HEK293 (cell line): ENCODE measurements around the gene CCDC28B.

Source experiments
- CTCF ChIA-PET: fragments of 350-600 bp; formaldehyde crosslinking; extraction: SDS; loops from one replicate; lab custom pipeline; 2021; ENCODE audit warnings: antibody characterized with exemption; lab: Yijun Ruan, JAX
- POLR2A ChIA-PET: fragments of 300-600 bp; formaldehyde crosslinking; extraction: SDS; loops from one replicate; lab custom pipeline; 2020; ENCODE audit warnings: antibody characterized with exemption, inconsistent platforms; lab: Yijun Ruan, JAX
- H3K27ac ChIP-seq: fragments of 200-500 bp; sonication (Bioruptor generic); 2 replicates; pipeline ENCODE4 v1.5.1; 2014; ENCODE audit warnings: low read depth, low read length, control low read depth, inconsistent platforms; ENCODE audit errors: extremely low read depth
- H3K36me3 ChIP-seq, 2 experiments: fragments of 200-500 bp in 1 of 2; sonication (Bioruptor generic) in 1 of 2; 1 replicate in 1 of 2; 2 replicates in 1 of 2; pipeline ENCODE4 v1.5.1; 2014 to 2017; ENCODE audit warnings: inconsistent platforms in 2 of 2, low read length in 2 of 2; ENCODE audit not compliant: control insufficient read depth in 2 of 2, insufficient read depth in 1 of 2
- H3K4me1 ChIP-seq: fragments of 200-500 bp; sonication (Bioruptor generic); 2 replicates; pipeline ENCODE4 v1.5.1; 2014; ENCODE audit warnings: mild to moderate bottlenecking, low read length, inconsistent platforms; ENCODE audit not compliant: control insufficient read depth, insufficient read depth
- H3K4me3 ChIP-seq: 2 replicates; pipeline ENCODE4 v1.5.1; 2011; ENCODE audit warnings: low read depth, mild to moderate bottlenecking, control low read depth, low read length, moderate library complexity
- H3K9me3 ChIP-seq: fragments of 200-500 bp; sonication (Bioruptor generic); 2 replicates; pipeline ENCODE4 v1.5.1; 2014; ENCODE audit warnings: low read depth, low read length, inconsistent platforms; ENCODE audit not compliant: control insufficient read depth, insufficient read depth
- BCL6B ChIP-seq: fragments of 450-650 bp; formaldehyde crosslinking; IDR thresholded peaks from 2 replicates; pipeline ENCODE4 v1.5.1; 2017; ENCODE audit warnings: missing biosample characterization, missing genetic modification characterization
- GLIS1 ChIP-seq: fragments of 450-650 bp; formaldehyde crosslinking; IDR thresholded peaks from 2 replicates; pipeline ENCODE4 v1.5.1; 2016; ENCODE audit warnings: missing biosample characterization, missing genetic modification characterization
- KLF1 ChIP-seq: fragments of 450-650 bp; formaldehyde crosslinking; IDR thresholded peaks from 2 replicates; pipeline ENCODE4 v1.5.1; 2016; ENCODE audit warnings: missing biosample characterization, missing genetic modification characterization
- PBX3 ChIP-seq: sonication (generic); formaldehyde crosslinking; IDR thresholded peaks from 2 replicates; pipeline ENCODE4 v1.8.1; 2022; ENCODE audit warnings: mild to moderate bottlenecking, moderate library complexity, missing genetic modification reagents
- PRDM1 ChIP-seq: fragments of 450-650 bp; formaldehyde crosslinking; IDR thresholded peaks from 2 replicates; pipeline ENCODE4; 2016; ENCODE audit warnings: missing biosample characterization, missing genetic modification characterization
- SP2 ChIP-seq: fragments of 450-650 bp; formaldehyde crosslinking; IDR thresholded peaks from 2 replicates; pipeline ENCODE4 v1.5.1; 2016; ENCODE audit warnings: missing biosample characterization, missing genetic modification characterization
- ZFP37 ChIP-seq: fragments of 450-650 bp; formaldehyde crosslinking; IDR thresholded peaks from 2 replicates; pipeline ENCODE4 v1.5.1; 2016; ENCODE audit warnings: missing biosample characterization, missing genetic modification characterization
- ZNF133 ChIP-seq: fragments of 450-650 bp; formaldehyde crosslinking; IDR thresholded peaks from 2 replicates; pipeline ENCODE4 v1.5.1; 2016; ENCODE audit warnings: missing biosample characterization, missing genetic modification characterization
- ZNF292 ChIP-seq: fragments of 450-650 bp; formaldehyde crosslinking; IDR thresholded peaks from 2 replicates; pipeline ENCODE4 v1.5.1; 2016; ENCODE audit warnings: low read depth, missing biosample characterization, missing genetic modification characterization, borderline replicate concordance
- ZNF302 ChIP-seq: fragments of 450-650 bp; formaldehyde crosslinking; IDR thresholded peaks from 2 replicates; pipeline ENCODE4 v1.5.1; 2016; ENCODE audit warnings: missing biosample characterization, missing genetic modification characterization, low read depth
- ZNF311 ChIP-seq: fragments of 450-650 bp; formaldehyde crosslinking; IDR thresholded peaks from 2 replicates; pipeline ENCODE4 v1.5.1; 2017; ENCODE audit warnings: missing biosample characterization, missing genetic modification characterization, borderline replicate concordance
- ZNF335 ChIP-seq: fragments of 450-650 bp; formaldehyde crosslinking; conservative IDR thresholded peaks from 2 replicates; pipeline ENCODE4 v1.5.1; 2016; ENCODE audit warnings: missing biosample characterization, missing genetic modification characterization
- ZNF366 ChIP-seq: fragments of 450-650 bp; formaldehyde crosslinking; conservative IDR thresholded peaks from 2 replicates; pipeline ENCODE4 v1.5.1; 2016; ENCODE audit warnings: missing biosample characterization, missing genetic modification characterization
- ZNF48 ChIP-seq: fragments of 450-650 bp; formaldehyde crosslinking; IDR thresholded peaks from 2 replicates; pipeline ENCODE4 v1.5.1; 2016; ENCODE audit warnings: missing biosample characterization, missing genetic modification characterization
- ZNF510 ChIP-seq: fragments of 450-650 bp; formaldehyde crosslinking; IDR thresholded peaks from 2 replicates; pipeline ENCODE4 v1.5.1; 2018; ENCODE audit warnings: mild to moderate bottlenecking, missing genetic modification characterization, missing biosample characterization; ENCODE audit not compliant: insufficient replicate concordance
- ZNF521 ChIP-seq: fragments of 450-650 bp; formaldehyde crosslinking; IDR thresholded peaks from 2 replicates; pipeline ENCODE4 v1.5.1; 2017; ENCODE audit warnings: missing biosample characterization, mild to moderate bottlenecking, missing genetic modification characterization
- ZNF544 ChIP-seq: fragments of 450-650 bp; formaldehyde crosslinking; IDR thresholded peaks from 2 replicates; pipeline ENCODE4 v1.5.0; 2017; ENCODE audit warnings: missing biosample characterization, missing genetic modification characterization
- ZNF555 ChIP-seq: fragments of 450-650 bp; formaldehyde crosslinking; conservative IDR thresholded peaks from 2 replicates; pipeline ENCODE4 v1.5.1; 2017; ENCODE audit warnings: missing biosample characterization, mild to moderate bottlenecking, missing genetic modification characterization, inconsistent platforms
- ZNF596 ChIP-seq: fragments of 450-650 bp; IDR thresholded peaks from 2 replicates; pipeline ENCODE4 v1.5.0; 2018; ENCODE audit warnings: missing biosample characterization, mild to moderate bottlenecking, missing genetic modification characterization, moderate library complexity
- ZNF623 ChIP-seq: fragments of 450-650 bp; formaldehyde crosslinking; IDR thresholded peaks from 2 replicates; pipeline ENCODE4 v1.5.1; 2016; ENCODE audit warnings: missing biosample characterization, missing genetic modification characterization
- ZNF626 ChIP-seq: fragments of 450-650 bp; sonication (Bioruptor Pico); formaldehyde crosslinking; IDR thresholded peaks from 2 replicates; pipeline ENCODE4 v1.5.1; 2018; ENCODE audit warnings: missing biosample characterization, missing genetic modification characterization, inconsistent platforms
- ZNF629 ChIP-seq: fragments of 450-650 bp; formaldehyde crosslinking; IDR thresholded peaks from 2 replicates; pipeline ENCODE4 v1.5.1; 2017; ENCODE audit warnings: missing biosample characterization, missing genetic modification characterization
- ZNF837 ChIP-seq: fragments of 450-650 bp; formaldehyde crosslinking; IDR thresholded peaks from 2 replicates; pipeline ENCODE4 v1.5.1; 2016; ENCODE audit warnings: missing biosample characterization, missing genetic modification characterization
- TF ChIP-seq, protein P1 (sequence below): fragments of 450-650 bp; formaldehyde crosslinking; IDR thresholded peaks from 2 replicates; pipeline ENCODE4 v1.5.1; 2016; ENCODE audit warnings: missing biosample characterization, missing genetic modification characterization, borderline replicate concordance

CCDC28B gene

DNA sequence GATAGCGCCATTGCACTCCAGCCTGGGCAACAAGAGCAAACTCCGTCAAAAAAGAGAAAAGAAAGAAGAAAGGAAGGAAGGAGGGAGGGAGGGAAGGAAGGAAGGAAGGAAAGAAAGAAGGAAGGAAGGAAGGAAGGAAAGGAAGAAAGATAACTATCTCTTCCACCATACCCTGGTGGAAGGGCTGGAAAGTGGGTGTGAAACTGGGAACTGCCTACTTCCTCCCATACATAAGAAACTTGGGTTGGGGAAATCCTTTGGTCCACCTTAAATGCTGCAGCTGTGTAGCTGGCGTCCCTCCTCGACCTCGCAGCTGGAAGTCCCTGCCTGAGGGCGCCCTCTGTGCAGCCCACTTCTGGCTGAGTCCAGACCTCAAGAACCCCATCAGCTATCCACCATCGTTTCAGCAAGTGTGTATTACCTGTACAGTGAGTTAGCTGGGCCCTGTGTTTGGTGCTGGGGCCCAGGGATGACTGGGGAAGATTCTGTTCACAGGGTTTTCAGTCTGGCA lies 42.0 kb downstream of the CCDC28B start:
- Histone ChIP-seq H3K4me3 (no peak overlapping the region), H3K4me1 (no peaks in the 10 kb centered on the region), H3K9me3 (no peaks in the 10 kb centered on the region), H3K27ac (no peak overlapping the region), H3K36me3 (no peaks in the 10 kb centered on the region)
- TF ChIP-seq KLF1 (tag by site-specific recombination) (no peak), ZNF48 (no peak), ZNF366 (tag by site-specific recombination) (peak; percentile 96), PRDM1 (tag by site-specific recombination) (0 out of 2 replicates have a peak, but pooled peaks have one; percentile 30), ZNF837 (no peak)
- TF ChIP-seq, protein P1, sequence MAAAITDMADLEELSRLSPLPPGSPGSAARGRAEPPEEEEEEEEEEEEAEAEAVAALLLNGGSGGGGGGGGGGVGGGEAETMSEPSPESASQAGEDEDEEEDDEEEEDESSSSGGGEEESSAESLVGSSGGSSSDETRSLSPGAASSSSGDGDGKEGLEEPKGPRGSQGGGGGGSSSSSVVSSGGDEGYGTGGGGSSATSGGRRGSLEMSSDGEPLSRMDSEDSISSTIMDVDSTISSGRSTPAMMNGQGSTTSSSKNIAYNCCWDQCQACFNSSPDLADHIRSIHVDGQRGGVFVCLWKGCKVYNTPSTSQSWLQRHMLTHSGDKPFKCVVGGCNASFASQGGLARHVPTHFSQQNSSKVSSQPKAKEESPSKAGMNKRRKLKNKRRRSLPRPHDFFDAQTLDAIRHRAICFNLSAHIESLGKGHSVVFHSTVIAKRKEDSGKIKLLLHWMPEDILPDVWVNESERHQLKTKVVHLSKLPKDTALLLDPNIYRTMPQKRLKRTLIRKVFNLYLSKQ (tag by site-specific recombination) = no peak
- CTCF ChIA-PET = interaction anchor here (0.7 kb wide), 1 partner anchor 27 kb away, joined by 6 read pairs; no protein-coding TSS in a partner anchor
- POLR2A ChIA-PET = interaction anchor here (0.8 to 1.1 kb wide), 2 partner anchors 14 to 94 kb away, joined by 3 read pairs; partner anchors contain the start of gene MARCKSL1

DNA sequence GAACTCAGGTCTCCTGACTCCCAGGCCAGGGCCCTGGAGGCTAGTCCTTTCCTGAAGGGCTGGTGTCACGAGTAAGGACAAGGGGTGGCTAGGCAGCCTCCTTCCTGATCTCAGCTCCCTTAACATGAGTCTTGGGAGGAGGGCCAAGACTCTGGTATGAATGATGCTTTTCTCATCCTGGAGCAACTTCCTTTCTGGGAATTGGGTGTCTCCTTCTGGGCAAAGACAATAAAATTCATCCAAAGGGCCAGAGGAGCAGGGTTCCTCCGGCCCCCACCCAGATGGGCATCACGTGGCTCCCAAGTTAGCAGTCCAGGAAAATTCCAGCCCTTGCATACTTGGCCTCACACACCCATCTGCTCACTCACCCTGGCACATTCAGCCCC lies 46.5 kb downstream of the CCDC28B start, which contains the start of gene FAM167B:
Gene FAM167B, plus strand, starts transcription at position 335 of the 386 bp plus-strand sequence. CDS start 200 bp downstream, outside the sequence.
- CTCF ChIA-PET = interaction anchor here (0.6 to 4.3 kb wide), 7 partner anchors 8 to 84 kb away, joined by 3 to 40 read pairs (median 6); no protein-coding TSS in a partner anchor
- Histone ChIP-seq H3K4me1 (no peaks in the 10 kb centered on the region), H3K27ac (no peak within 1 kb of the TSS)
- no peak for TF ChIP-seq ZNF311 (tag by site-specific recombination)
- TF ChIP-seq ZNF302 = no peak
- TF ChIP-seq ZNF335 (tag by site-specific recombination) = no peak
- TF ChIP-seq ZNF596 (tag by site-specific recombination) = no peak
- no peak for TF ChIP-seq BCL6B (tag by site-specific recombination)
- no peak for TF ChIP-seq ZNF292 (tag by site-specific recombination)
- TF ChIP-seq ZNF626 = no peak
- TF ChIP-seq PBX3 (CRISPR knock-in tag) = no peak
- TF ChIP-seq ZNF510 (tag by site-specific recombination) = no peak
- no peak for TF ChIP-seq ZNF629
- no peak for TF ChIP-seq ZNF544 (tag by site-specific recombination)
- TF ChIP-seq, all 188 proteins: peak for 0
- Histone ChIP-seq H3K4me3 (no peak within 1 kb of the TSS), H3K36me3 (no peaks in the 10 kb centered on the region), H3K9me3 (no peaks in the 10 kb centered on the region)
- POLR2A ChIA-PET = interaction anchor here (1.2 to 1.5 kb wide), 2 partner anchors 10 to 44 kb away, joined by 4 to 6 read pairs; partner anchors contain the start of gene HDAC1

- H3K4me3 ChIP-seq = no peak overlapping the region
- H3K4me1 ChIP-seq = no peaks in the 10 kb centered on the region
- ChIA-PET CTCF (interaction anchor here (0.6 to 4.3 kb wide), 17 partner anchors 9 to 203 kb away, joined by 3 to 40 read pairs (median 6); no protein-coding TSS in a partner anchor), POLR2A (interaction anchor here (1.2 to 1.8 kb wide), 3 partner anchors 10 to 89 kb away, joined by 4 to 8 read pairs (median 6); partner anchors contain the start of genes HDAC1 and MARCKSL1)
- no peak overlapping the region for H3K27ac ChIP-seq
- no peaks in the 10 kb centered on the region for H3K9me3 ChIP-seq
- no peaks in the 10 kb centered on the region for H3K36me3 ChIP-seq
- no peak for TF ChIP-seq ZFP37
- no peak for TF ChIP-seq SP2
- no peak for TF ChIP-seq ZNF302
- no peak for TF ChIP-seq ZNF623 (tag by site-specific recombination)
- no peak for TF ChIP-seq ZNF521
- no peak for TF ChIP-seq ZNF133 (tag by site-specific recombination)
- TF ChIP-seq ZNF555 (tag by site-specific recombination) = no peak
- TF ChIP-seq GLIS1 (tag by site-specific recombination) = no peak
- no peak for TF ChIP-seq PRDM1 (tag by site-specific recombination)
Observed at GRCh38 chr1:32247452-32247851, 47.1 kb downstream of the CCDC28B start.
